Measurements from ENCODE around the gene PAPLN. TPM values are rescaled to one million over a fixed set of nuclear protein-coding genes. Genes with fewer than 3 reads are reported as not detected.

Gene PAPLN
- total and polyA plus RNA-seq, 2 of the 13 experiments (the other 11 are each of a cell fraction or from before 2014, with no cell fraction given) = not detected

DNA sequence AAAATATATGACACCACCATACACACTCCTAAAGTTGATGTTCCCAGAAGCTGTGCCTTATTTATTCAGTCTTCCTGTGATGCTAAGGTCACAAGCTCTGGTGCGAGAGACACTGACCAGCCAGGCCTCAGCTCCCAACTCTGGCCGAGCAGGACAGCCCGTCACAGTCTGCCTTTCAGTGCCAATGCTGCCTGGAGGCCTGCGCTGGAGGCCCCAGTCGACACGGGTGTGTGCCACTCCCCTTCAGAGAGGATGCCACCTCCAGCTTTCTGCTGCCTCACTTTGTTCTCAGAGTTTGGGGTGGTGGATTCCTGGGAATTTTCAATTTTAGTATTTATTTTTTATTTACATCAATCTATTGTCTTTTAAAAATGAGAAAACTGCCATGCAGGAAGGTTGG is 7.3 kb upstream of the PAPLN start:
- DNase-seq (ENCODE audit: low spot score) (no peak), ATAC-seq (no peak), FAIRE-seq (no peak)
- TF ChIP-seq ZNF160 (CRISPR knock-in tag; IDR thresholded peaks at IDR 0.05) (no peak), CREB1 (IDR thresholded peaks at IDR 0.05) (no peak), CREB1 (CRISPR knock-in tag; IDR thresholded peaks at IDR 0.05) (no peak), SATB2 (CRISPR knock-in tag; IDR thresholded peaks at IDR 0.05) (no peak), HDAC1 (CRISPR knock-in tag; IDR thresholded peaks at IDR 0.05) (no peak), ZNF891 (CRISPR knock-in tag; IDR thresholded peaks at IDR 0.05) (no peak), TAF15 (IDR thresholded peaks at IDR 0.05; ENCODE audit: low read depth, low read length, poor library complexity, severe bottlenecking) (no peak), ZNF484 (CRISPR knock-in tag; IDR thresholded peaks at IDR 0.05; ENCODE audit: borderline replicate concordance, low read depth) (no peak)
- TF ChIP-seq, protein P1, sequence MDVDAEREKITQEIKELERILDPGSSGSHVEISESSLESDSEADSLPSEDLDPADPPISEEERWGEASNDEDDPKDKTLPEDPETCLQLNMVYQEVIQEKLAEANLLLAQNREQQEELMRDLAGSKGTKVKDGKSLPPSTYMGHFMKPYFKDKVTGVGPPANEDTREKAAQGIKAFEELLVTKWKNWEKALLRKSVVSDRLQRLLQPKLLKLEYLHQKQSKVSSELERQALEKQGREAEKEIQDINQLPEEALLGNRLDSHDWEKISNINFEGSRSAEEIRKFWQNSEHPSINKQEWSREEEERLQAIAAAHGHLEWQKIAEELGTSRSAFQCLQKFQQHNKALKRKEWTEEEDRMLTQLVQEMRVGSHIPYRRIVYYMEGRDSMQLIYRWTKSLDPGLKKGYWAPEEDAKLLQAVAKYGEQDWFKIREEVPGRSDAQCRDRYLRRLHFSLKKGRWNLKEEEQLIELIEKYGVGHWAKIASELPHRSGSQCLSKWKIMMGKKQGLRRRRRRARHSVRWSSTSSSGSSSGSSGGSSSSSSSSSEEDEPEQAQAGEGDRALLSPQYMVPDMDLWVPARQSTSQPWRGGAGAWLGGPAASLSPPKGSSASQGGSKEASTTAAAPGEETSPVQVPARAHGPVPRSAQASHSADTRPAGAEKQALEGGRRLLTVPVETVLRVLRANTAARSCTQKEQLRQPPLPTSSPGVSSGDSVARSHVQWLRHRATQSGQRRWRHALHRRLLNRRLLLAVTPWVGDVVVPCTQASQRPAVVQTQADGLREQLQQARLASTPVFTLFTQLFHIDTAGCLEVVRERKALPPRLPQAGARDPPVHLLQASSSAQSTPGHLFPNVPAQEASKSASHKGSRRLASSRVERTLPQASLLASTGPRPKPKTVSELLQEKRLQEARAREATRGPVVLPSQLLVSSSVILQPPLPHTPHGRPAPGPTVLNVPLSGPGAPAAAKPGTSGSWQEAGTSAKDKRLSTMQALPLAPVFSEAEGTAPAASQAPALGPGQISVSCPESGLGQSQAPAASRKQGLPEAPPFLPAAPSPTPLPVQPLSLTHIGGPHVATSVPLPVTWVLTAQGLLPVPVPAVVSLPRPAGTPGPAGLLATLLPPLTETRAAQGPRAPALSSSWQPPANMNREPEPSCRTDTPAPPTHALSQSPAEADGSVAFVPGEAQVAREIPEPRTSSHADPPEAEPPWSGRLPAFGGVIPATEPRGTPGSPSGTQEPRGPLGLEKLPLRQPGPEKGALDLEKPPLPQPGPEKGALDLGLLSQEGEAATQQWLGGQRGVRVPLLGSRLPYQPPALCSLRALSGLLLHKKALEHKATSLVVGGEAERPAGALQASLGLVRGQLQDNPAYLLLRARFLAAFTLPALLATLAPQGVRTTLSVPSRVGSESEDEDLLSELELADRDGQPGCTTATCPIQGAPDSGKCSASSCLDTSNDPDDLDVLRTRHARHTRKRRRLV (CRISPR knock-in tag; IDR thresholded peaks at IDR 0.05) = no peak
- TF ChIP-seq, protein P2, sequence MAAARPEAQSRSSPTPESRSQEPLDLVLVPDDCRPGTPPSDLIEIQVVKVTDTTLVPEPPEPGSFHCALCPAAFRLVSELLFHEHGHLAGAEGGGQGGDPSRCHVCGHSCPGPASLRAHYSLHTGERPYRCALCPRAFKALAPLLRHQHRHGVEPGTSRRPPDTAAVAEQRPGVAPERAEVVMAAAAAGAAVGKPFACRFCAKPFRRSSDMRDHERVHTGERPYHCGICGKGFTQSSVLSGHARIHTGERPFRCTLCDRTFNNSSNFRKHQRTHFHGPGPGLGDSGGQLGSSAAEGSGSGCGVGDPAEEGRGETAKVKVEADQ (CRISPR knock-in tag; IDR thresholded peaks at IDR 0.05; ENCODE audit: borderline replicate concordance) = no peak
- H3K4me1 ChIP-seq (ENCODE audit: insufficient read depth, low read length) = peaks cover 45% of the 10 kb centered on the region
- ChIA-PET CTCF (ENCODE audit: low intra/inter-chr PET ratio, low total read pairs) (no interaction called here), POLR2A (no interaction called here)
- no peak overlapping the region for H3K4me2 ChIP-seq (ENCODE audit: low read depth, low read length)
- in situ Hi-C loops (cut with HindIII; ENCODE audit: extremely low pct_ligation_motif_present, low pct_unique_long_range_greater_than_20kb) = loop anchor here (5.0 kb wide), 2 partner anchors 37 to 242 kb away; no protein-coding TSS in a partner anchor
- intact Hi-C loops (cut with micrococcal nuclease; ENCODE audit: unreplicated experiment) = loop anchor here (2.0 to 10.0 kb wide), 2 partner anchors 55 to 243 kb away; no protein-coding TSS in a partner anchor
- H3K36me3 ChIP-seq (replicated peaks in 1 of 2; ENCODE audit: control insufficient read depth in 1 of 2, insufficient read depth in 2 of 2, low read length in 2 of 2) = no peaks in the 10 kb centered on the region
- peaks cover 5 to 26% of the 10 kb centered on the region in 2 experiments; a peak in 4 of 5 replicates for H3K27me3 ChIP-seq (ENCODE audit: control insufficient read depth in 1 of 2, insufficient read depth in 2 of 2, low read length in 2 of 2)
- H3K9ac ChIP-seq (ENCODE audit: insufficient read depth, low read depth, low read length) = no peak overlapping the region
- no peaks in the 10 kb centered on the region for H3K9me3 ChIP-seq (ENCODE audit: low read length)
- no peak overlapping the region for H3K27ac ChIP-seq (ENCODE audit: extremely low read length, insufficient read depth, low read length)
- H2AFZ ChIP-seq (ENCODE audit: low read length) = no peak overlapping the region
- H4K20me1 ChIP-seq (ENCODE audit: insufficient read depth, low read length) = no peaks in the 10 kb centered on the region
- H3K4me3 ChIP-seq (replicated peaks in 1 of 3; ENCODE audit: insufficient read depth in 1 of 3, low read depth in 2 of 3, low read length in 3 of 3) = no peak overlapping the region
- BruUV-seq (replicated peaks) = no TSS peak
- WGBS (ENCODE audit: low lambda C conversion rate) = 85% methylated on average over 4 of the region's 6 CpGs
- H3K79me2 ChIP-seq (ENCODE audit: insufficient read depth, low read length) = no peaks in the 10 kb centered on the region
